Activated T-cell treated with anti-CD3 and anti-CD28 coated beads for 48 hours (primary cell): ENCODE data around the gene TMEM145.

ENCODE experiments used
- DNase-seq: peaks from one replicate; pipeline ENCODE4 v3.0.0-alpha.2; 2020; ENCODE audit warnings: low read depth

TMEM145 gene

GRCh38 chr19:42277821-42278451 lies 35.2 kb upstream of the TMEM145 start:
- DNase-seq: no peak

GRCh38 chr19:42278452-42279154 lies 34.5 kb upstream of the TMEM145 start:
- DNase-seq: no peak

DNA sequence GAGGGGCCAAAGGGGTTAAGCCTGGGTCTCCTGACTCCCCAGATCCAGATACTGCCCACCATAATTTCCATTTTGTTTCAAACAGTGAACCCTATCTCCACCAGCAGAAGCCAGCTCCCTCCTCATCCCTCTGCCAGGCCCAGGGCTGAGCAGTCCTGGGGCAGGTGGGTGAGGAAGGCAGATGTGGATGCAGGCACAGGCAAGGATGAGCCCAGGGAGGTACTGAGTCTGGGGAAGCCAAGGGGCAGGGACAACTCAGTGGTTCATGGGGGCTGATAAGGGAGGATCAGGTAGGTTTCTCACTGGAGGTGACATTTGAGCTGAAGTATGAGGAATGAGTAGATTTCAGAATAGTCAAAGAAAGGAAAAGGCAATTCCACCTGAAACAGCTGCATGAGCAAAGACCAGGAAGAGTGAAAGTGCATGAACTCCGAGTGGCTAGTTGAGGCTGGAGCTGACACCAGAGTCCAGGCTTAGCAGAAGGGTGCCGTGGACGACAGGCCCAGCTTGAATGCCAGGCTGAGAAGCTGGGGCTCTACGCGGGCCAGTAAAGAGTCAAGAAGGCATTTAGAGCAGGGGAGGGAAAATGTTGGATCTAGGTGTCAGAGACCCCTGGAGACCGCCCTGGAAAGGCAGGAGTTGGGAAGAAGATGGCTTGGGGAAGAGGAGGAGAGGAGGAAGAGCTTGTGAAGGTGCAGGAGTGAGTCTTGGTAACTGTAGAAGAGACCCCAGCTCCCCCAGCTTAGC lies 33.8 kb upstream of the TMEM145 start:
- no peak for DNase-seq

- DNase-seq: peak; percentile 86
These were observed 33.0 kb upstream of the TMEM145 start for GRCh38 chr19:42279902-42280814.

DNA sequence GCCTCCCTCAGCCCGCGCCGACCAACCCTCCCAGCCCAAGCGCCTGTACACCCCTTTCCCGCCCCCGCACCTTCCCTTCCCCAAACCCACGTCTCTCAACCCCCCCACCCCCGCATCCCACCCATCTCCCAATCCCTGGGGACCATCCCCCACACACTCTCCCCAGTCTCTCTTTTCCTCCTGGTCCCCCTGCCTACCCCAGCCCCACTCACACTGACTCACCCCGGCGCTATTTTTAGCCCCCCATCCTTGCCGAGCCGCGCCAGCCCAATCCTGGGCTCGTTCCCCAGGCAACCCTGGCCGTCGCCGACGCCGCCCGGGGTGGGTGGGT lies 32.3 kb upstream of the TMEM145 start:
- DNase-seq: no peak

- DNase-seq: peak; percentile 31
These were observed 31.8 kb upstream of the TMEM145 start for GRCh38 chr19:42281146-42281826.

DNA sequence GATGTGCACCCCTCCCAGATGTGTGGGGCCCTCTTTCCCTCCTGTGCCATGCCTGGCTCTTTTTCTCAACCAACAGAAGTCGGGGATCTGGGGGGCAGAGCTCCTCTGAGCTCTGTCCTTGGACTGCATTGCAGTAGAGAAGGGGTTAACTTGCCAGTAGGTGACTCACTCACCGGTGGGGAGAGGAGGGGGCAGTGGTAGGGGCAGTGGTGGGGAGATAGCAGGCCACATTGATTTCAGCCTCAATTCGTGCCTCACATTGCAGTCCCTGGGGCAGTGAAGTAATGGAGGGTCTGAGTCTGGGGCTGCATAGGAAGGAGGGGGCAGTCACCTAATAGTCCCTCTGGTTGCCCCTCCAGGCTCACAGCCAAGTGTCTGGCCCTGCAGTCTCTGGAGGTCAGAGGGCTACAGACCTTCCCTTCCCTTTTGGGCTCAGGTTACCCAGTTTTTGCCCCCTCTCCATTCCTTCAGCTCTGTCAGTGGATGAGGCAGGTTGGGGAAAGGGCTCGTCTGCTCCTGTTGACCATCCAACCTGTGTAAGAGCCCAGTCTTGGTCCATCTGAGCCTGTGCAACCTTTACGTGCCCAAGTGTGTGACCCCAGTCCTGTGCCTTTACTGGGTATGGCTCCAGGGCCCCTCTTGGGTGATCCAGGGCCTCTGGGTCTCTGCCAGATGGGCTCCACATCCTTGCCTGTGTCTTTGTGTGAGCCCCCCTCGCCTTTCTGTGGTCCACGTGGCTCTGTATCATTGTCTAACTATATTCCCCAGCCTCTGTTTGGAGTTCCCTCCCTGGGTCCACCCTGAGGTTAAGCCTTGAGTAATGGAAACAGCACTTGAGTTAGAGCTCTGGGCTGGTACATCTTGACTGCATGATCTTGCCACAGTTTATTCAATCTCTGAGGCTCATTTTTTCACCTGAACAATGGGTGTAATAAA lies 31.0 kb upstream of the TMEM145 start:
- no peak for DNase-seq

DNA sequence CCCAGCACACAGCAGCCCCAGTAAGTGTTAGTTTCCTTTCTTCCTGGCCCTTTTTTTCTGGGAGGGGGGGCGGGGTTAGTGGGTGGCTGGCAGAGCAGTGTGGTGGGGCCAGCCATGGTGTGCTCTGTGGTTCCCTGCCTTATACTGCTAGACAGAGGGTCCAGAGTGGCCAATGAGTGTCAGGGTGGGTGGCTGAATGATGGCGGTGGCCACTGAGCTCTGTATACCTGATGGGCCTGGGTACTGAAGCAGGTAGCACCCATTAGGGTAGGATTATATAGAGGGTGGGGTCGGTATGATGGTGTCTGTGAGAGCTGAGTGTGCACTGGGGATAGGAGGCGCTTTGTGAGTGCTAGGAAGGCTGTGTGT lies 30.3 kb upstream of the TMEM145 start:
- DNase-seq: no peak

GRCh38 chr19:42283188-42284065 lies 29.7 kb upstream of the TMEM145 start:
- DNase-seq: peak; percentile 96

DNA sequence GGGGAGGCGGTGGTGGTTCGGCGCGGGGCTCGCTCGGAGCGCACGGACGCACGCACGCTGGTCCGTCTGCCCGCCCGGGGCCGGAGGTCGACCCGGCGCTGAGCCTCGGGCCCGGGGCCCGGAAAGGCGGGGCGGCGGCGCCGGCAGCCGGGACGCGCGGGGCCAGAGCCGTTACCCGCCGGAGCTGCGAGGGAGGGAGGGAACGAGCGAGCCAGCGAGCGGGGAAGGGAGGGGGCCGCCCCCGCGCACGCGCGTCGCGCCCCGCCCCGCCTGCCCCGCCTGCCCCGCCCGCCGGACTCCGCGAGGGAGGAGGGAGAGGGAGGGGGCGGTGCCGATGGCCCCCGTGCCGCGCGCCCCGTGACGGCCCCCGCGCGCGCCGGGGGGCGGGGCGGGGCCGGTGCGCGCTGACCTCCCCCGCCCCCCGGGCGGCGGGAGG lies 29.0 kb upstream of the TMEM145 start:
- DNase-seq: peak; percentile 86

DNA sequence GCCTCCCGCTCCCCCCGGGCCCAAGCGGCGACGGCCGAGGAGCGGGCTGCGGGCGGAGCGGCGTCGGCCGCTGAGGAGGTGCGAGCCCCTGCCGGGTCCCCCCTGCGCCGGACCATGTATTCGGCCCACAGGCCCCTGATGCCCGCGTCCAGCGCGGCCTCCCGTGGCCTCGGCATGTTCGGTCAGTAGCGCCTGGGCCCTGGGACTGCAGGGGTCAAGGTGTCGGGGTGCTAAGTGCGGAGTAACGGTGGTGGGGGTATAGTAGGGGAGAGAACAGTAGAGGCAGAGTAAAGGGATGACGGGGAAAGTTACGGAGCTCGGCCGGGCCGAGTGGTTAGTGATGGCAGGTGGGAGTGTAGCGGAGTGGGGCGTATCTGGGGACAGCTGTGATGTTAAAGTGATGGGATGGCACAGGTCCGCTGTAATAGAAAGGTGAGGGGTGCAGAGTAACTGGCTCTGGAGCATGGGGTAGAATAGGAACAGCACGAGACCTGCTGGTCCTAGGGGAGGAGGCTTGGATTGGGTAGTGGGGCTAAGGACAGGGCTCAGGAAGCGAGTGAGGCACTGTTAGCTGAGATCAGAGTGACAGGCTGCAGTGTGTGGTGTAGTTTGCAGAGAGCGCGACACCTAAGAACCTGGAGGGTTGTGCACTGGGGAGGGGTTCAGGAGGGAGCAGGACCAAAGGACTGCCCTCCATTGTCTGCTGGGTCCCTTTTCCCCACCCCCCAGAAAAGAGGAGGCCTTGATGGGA lies 28.3 kb upstream of the TMEM145 start:
- DNase-seq: no peak

DNA sequence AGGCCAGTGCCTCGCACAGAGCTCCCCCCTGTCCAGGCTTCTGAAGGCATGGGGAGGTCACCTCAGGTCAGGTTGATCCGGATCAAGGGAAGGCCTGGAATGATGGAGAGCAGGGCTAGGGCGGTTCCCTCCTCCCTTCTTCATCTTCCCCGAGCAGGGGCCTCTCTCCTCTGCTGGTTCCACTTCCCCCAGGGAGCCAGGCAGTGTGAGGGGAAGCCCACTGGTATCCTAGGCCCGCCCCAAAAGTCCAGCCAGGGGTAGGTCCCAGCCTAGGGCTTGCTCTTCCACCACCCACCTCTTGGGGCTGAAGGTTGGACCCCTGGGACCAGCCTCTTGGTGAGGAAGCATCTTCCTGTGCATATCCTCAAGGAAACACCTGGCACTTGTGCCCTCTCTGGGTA lies 27.6 kb upstream of the TMEM145 start:
- DNase-seq: no peak

DNA sequence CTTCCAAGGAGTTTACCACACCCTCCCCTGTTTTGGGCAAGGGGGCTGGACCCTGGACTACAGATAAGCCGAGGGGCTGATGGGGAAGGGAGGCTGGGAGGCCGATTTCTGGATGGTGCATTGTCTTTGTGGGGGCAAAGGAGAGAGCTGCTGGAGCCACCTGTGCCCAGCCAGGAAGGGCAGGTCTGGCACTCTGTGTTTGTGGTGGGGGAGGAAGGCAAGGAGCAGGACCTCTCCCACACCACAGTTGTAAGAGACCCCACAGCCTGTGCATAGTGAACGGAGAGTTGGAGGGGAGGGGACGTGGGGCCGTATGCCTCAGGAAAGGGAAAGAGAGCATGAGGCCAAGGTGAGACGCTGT lies 27.1 kb upstream of the TMEM145 start:
- DNase-seq: no peak

- DNase-seq: no peak
These were observed 26.6 kb upstream of the TMEM145 start for GRCh38 chr19:42286349-42287016.

- no peak for DNase-seq
These were observed 25.9 kb upstream of the TMEM145 start for GRCh38 chr19:42287017-42287826.

- DNase-seq: no peak
These were observed 25.3 kb upstream of the TMEM145 start for GRCh38 chr19:42287827-42288107.

GRCh38 chr19:42288387-42288786 lies 24.7 kb upstream of the TMEM145 start:
- no peak for DNase-seq
